NCI-H1436 treated with DMSO at 0.1 percent for 48 hours (cell line): ENCODE data around the gene ABCB11.
"Not testable (repeated sequence)": the region's sequence is repeated elsewhere in the genome, so short reads cannot be mapped to it uniquely, and the experiment has no call there.

ENCODE experiments used
- DNase-seq: peaks from one replicate; lab custom pipeline; 2025; lab: John Stamatoyannopoulos, UW

Gene ABCB11

DNA sequence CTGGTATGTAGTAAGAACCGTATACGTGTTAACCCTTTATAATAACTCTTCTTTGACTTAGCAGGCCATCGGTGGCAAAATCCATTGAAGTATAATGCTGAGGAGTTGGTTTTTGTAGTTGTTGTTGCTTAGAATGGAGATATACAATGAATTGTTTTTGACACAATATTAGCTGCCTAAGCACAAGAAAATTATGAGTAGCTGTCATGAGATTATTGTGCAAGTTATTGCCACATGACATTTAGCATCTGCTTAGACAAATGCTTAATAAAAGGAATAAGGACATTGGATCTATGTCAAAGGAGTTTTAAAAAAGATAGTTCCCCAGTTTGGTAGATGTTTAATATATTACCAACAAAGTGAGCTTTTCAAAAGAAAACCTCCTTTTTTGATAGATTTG, 59.9 kb downstream of the ABCB11 start:
- DNase-seq: no peak

DNA sequence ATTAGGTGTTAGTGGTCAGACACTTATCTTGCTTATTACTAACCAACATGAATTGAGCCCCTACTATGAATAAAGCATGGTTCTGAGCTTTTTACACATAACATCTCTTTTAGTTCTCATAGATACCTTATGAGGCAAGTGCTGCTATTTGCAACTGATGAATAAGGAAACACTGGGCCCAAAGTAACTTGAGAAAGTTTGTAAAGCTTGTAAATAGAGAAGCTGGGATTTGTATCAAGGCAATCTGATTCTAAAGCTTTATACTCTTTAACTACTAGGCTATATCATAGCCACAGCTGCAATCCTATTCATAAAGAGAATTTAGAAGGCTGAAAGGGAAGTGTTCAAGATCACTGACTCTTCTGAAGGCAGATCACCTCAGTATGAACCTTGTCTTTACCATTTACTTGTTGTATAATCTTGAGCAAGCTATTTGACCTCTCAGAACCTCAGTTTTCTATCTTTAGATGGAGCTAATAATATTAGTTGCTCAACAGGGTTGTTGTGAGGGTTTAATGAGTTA, 60.4 kb downstream of the ABCB11 start:
- no peak for DNase-seq

DNA sequence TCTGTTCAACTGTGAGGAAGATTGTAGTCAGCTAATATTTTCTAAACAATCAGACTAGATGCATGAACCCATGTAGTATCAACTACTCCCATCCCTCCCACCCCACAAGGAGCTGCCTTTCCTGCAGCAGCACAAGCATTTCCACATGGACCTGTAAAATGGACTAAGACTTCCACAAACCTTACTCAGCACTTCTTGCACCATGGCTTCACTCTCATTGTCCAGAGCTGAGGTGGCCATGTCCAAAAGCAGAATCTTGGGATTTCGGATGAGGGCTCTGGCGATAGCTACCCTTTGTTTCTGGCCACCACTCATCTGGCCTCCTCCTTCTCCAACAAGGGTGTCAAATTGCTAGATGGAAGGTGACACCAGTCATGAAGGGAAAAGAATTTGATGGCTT, 61.3 kb downstream of the ABCB11 start:
- DNase-seq: no peak

DNA sequence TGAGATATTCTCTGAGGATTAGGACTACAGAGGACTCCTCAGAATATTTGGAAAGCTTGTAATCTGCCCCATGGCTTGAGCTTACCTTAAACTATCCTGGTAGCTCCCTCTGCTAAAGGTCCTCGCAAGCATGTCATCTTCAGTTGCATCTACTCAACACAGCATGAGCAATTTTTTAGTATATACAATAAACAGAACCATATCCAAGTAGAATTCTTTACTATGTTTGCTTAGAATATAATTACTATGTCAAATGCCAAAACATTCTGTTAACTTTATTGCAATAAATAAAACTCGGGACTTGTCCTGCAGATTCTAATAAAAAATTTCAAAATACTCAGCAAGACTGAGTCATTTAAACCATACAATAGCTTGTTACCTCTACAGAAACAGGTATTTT, 62.8 kb downstream of the ABCB11 start:
- DNase-seq: no peak

DNA sequence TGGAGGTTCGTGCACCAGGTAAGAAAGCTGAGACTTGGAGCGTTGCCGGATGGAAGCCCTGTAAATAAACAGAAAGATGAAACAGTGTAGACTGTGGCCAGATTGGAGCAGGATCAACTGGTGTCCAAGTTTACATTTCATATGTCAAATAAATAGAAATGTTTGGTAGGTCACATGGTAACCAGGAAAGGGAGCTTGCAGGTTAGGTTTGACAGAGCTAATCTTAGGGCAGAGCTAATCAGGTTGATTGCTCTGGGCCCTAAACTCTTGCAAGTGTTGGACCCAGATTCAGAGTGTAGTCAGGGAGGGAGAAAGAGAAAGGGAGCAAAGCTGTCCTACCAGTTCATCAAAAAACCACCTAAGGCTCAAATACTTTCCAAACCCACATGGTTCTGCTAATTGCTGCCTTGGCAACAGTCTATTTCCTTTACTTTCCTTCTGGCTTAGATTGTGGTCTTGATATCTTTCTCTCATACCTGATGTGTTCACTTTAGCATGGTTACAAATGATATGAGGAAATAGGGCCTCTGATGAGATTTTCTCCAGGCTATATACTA, 66.8 kb downstream of the ABCB11 start:
- no peak for DNase-seq

DNA sequence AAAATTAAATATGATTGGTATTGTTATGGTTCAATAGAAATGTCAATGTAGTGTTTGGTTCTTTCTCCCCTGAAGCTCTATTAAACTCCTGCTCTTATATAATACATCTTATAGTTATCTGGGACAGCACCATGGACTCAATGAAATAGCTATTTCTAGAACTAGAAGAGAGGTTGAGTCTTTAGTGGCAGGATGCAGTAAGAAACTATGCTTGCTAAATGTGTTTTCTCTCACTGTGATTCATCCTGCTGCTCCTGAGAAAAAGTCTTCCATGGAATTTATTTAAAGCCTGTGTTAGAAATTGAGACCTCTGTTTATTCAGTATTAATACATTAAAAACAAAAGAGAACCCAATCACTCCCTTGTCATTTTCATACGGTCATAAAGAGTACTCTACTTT, 68.5 kb downstream of the ABCB11 start:
- DNase-seq: no peak

DNA sequence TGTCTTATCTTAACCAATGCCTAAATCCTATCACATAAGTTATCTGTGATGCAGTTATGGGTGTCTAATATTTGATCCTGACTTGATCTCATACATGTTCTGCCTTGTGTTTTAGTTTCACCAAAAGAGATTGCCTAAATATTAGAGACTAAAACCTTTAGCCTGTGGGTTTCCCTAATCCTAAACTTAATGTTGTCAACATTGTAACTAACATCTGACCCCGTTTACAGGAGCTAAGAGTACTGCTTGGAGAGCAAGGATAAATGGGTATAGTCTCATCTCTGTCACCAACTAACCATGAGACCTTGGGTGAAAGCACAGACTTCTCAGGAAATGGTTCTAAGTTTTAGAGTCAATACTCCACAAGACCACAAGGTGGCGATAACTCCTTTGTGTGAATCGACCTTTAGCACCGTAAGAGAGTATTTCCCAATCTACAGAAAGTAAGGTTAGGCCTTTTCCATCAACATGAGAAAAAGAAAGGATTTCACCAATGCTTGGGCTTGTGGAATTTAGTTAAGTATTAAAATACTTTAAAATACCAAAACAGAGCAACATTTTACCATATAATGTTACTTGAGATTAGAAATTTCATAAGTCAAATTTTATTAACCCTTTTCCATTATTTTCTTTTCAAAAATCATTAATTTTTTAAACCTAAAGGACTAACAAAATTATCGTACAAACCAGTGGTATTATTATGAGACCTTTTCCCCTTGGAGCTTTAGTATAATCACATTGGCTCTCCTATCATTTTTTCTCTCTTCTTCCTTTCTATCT, 69.5 kb downstream of the ABCB11 start:
- DNase-seq: no peak

DNA sequence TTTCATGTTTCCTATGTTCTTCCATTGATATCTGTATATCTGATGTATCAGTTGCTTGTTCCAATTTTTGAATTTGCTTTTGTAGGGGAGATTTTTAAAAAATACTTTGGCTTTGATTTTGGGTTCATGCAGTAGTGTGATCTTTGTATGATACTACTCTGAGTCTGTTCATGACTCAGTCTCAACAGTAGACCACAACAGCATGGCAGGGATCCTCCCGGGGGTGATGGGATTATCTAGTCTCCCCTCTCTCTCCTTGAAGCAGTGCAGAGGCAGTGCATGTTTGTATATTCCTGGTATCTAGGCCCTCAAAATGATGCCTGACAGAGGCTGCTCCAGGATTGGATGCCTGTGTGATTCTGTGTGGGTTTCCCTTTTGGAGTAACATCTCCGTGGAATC, 74.7 kb downstream of the ABCB11 start:
- DNase-seq: no peak

DNA sequence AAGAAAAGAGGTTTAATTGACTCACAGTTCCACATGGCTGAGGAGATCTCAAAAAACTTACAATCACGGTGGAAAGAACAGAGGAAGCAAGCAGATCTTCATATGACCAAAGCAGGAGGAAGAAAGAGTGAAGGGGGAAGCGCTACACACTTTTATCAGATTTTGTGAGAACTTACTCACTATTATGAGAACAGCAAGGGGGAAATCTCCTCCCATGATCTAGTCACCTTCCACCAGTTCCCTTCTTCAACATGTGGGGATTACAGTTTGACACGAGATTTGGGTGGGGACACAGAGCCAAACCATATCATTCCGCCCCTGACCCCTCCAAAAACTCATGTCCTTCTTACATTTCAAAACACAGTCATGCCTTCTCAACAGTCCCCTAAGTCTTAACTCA, 75.8 kb downstream of the ABCB11 start:
- no peak for DNase-seq

DNA sequence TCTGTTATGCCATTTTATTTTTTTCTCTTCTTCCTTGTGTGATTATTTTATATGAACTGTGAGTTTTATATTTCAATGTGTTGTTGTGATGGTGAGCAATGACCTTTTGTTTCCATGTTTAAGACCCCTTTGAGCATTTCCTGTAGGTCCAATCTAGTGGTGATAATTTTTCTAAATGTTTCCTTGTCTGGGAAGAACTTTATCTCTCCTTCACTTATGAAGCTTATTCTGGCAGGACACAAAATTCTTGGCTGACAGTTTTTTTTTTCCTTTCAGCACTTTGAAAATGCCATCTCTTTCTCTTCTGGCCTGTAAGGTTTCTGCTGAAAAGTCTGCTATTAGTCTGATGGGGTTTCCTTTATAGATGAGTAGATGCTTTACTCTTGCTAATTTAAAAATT, 76.9 kb downstream of the ABCB11 start:
- DNase-seq: no peak

DNA sequence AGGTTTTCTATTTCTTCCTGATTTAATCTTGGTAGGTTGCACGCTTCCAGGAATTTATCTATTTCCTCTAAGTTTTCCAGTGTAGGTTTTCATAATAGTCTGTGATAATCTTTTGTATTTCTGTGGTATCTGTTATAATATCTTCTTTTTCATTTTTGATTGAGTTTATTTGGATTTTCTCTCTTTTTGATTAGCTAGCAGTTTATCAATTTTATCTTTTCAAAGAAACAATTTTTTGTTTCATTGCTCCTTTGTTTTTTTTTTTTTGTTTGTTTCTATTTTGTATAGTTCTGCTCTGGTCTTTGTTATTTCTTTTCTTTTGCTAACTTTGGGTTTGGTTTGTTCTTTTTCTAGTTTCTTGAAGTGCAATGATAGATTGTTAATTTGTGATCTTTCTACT, 78.7 kb downstream of the ABCB11 start:
- no peak for DNase-seq

DNA sequence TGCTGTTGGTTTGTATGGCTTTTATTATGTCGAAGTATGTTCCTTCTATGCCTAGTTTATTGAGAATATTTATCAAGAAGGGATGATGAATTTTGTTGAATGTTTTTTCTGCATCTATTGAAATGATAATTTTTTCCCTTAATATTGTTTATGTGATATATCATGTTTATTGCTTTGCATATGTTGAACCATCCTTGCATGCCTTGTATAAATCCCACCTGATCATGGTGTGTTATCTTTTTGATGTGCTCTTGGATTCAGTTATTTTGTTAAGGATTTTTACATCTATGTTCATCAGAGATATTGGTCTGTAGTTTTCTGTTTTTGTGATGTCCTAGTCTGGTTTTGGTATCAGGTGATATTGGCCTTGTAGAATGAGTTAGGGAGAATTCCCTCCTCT, 79.3 kb downstream of the ABCB11 start:
- DNase-seq: no peak

DNA sequence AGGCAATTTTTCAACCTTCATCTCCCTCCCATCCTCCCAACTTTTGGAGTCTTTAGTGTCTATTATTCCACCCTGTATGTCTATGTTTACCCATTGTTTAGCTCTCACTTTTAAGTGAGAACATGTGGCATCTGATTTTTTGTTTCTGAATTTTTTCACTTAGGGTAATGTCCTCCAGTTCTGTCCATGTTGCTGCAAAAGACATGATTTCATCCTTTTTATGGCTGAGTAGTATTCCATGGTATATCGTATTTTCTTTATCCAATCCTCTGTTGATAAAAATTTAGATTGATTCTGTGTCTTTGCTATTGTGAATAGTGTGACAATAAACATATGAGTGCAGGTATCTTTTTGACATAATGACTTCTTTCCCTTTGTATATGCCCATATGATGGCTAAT, 81.8 kb downstream of the ABCB11 start:
- DNase-seq: no peak

DNA sequence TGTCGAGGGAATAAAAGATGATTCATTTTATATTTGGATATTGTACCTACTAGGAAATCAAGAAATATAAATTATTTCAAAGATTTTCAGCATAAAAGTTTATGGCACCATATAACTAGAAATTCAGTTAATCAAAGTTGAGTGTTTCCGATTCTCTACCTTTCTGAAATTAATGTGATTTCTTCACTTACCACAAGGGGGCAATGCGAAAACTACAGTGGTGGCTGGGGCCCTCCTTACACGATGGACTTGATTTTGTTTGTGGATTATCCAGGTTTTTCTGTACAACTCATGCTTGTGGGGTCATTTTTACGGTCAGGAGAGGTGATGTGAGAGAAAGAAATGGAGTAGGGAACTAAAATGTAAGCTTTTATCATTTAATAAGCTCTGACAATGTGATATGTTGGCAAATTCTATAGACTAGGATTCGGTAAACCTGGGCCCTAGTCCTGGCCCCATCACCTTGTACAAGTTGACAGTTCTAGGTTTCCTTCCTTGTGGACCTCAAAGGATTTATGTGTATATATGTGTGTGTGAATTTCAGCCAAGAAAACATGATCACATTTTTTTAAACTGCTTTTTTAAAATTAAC, 82.4 kb downstream of the ABCB11 start:
- no peak for DNase-seq

DNA sequence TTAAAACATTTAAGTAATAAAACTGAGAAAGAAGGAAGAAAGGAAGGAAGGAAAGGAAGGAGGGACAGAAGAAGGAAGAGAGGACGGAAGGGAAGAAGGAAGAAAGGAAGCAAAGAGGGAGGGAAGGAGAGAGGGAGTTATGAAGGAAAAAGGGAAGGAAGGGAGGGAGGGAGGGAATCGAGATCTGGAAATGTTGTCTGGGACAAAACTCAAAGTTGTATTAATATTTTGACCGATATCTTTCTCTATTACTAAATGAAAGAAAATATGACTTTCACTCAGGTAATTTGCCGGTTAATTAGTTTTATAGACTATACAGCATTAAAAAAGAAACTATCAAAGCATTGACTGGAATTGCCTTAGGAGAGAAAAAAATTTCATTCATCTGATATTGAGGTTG, 85.6 kb downstream of the ABCB11 start:
- DNase-seq: no peak

DNA sequence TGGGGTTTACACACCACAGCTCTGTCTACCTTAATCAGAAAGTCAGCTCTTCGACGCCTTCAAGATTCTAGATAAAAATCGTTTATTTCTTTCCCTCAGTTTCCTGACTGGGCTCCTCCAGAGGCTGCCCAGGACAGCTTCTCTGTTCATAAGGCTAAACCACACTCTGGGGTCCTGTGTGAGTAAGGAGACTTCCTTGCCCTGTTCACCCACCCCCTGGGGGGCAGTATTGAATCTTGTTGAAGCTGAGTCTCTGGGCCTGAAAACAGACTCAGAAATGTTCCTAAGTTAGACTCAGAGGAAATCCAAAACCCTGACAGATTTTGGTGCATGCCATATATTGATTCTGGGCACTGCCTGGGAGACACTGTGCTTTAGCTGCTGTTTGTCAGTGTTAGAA, 87.1 kb downstream of the ABCB11 start:
- no peak for DNase-seq

DNA sequence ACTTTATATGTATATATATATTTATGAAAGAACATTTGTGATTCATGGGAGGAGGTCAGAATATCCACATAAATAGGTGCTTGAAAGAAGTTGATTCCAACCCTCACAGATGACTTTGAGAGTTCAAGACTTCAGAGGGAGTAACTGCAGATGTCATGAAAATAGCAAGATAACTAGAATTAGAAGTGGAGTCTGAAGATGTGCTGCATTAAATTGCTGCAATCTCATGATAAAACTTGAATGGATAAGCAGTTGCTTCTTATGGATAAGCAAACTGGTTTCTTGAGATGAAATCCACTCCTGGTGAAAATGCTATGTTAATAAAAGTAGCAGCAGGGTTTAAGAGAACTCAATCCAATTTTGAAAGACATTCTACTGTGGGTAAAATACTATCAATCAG, 89.8 kb downstream of the ABCB11 start:
- DNase-seq: no peak

DNA sequence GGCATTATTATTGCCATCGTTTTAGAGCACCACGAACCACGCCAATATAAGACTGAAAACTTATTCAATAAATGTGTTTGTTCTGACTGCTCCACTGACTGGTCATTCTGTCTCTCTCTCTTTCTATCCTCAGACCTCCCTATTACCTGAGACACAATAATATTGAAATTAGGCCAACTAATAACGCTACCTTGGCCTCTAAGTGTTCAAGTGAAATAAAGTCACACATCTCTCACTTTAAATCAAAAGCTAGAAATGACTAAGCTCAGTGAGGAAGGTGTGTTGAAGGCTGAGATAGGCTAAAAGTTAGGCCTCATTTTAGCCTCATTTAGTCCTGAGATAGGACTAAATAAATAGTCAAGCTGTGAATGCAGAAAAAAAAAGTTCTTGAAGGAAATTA, 91.2 kb downstream of the ABCB11 start:
- no peak for DNase-seq

DNA sequence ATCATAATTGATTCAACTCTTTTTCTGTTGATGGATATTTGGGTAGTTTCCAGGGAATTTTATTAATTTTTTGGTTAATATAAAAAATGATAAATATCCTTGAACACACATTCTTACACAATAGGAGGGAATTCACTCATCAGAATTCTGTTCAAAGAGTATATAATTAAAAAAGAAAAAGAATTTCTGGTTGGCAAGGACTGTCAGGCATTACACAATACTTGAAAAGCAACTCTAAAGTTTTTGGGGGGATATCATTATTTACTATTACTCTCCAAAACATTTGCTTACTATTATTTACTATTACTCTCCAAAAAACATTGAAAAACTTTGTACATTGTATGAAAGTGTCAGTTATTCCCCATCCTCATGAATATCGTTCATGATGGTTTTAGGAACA, 92.1 kb downstream of the ABCB11 start:
- no peak for DNase-seq

DNA sequence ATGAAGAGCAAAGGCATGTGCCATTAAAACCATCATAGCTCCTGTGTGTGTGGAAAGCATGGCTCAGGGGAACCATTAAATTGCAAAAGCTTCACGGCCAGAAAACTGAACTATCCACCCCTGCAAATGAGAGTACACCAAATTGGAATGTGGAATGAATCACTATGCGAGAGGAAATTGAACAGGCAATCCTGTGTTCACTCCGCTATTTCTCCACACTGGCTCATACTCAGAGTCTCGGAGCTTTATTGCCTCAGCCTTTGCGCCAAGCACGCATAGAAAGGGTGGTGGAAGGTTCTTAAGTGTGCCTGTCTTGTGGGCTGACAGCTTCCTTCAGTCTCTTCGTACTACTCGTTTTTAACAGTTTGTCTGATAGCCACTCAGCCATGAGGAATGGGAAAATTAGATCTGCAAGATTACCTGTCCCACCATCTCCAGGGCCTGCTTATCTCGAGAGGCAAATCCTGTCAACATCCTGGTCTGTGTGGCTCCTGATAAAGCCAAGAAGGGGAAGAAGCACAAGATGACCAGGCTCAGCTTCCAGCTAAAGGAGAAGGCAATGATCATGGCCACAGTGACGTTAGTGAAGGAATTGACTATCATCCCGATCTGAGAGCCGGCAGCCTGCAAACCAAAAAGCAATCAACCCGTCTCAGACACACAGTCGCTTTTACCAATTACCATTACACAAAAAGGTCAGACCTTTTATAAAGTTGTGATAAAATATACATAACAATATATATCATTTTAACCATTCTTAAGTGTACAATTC, 95.1 kb downstream of the ABCB11 start:
- no peak for DNase-seq

DNA sequence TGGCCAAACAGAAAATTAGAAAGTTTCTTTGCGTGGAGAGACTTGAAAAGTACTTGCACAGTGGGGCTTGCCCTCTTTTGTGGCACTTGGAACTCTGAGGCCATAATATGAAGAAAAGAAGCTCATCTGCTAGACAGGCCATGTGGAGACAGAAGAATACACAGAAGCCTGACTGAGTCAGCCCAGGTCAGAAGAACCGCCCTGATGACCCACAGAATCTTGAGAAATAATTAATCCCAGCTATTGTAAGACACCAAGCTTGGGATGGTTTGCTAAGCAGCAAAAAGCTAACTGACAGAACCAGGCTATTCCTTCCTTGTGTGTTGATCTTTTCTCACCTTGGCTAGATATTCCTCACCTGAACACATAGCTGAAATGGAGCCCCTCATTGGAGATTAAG, 96.3 kb downstream of the ABCB11 start:
- DNase-seq: no peak

DNA sequence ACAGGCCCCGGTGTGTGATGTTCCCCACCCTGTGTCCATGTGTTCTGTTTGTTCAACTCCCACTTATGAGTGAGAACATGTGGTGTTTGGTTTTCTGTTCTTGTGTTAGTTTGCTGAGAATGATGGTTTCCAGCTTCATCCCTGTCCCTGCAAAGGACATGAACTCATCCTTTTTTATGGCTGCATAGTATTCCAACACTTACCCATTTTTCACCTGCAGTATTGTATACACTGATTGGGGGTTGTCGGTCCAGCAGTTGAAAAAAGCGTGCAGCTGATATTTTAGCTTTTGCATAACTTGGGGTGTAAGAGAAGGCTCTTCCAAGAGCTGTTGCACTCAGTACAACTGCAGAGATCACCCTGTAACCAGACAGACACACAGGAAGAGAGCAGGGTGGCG, 99.0 kb downstream of the ABCB11 start:
- DNase-seq: not testable (repeated sequence)

DNA sequence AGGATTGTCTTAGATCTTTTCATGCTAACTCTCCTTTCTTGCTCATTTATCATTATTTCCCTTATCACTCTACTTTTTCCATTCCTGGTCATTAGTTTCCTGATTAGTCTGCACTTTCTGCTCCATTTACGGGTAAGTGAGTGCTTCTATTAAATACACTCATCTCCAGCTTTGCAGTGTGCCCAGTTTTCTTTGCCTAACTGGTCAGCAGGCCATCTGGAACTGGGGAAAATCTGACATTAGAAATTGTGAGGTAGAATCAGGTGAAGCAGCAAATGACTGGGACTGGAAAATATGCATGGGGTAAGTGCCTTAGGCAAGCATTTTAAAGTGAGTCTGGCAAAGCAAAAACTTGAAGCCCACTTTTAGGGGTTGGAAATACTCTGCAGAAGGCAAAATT, 100.9 kb downstream of the ABCB11 start:
- DNase-seq: no peak
